ENCODE results near the gene PITX1.
"Not testable (repeated sequence)": the region's sequence is repeated elsewhere in the genome, so short reads cannot be mapped to it uniquely, and the experiment has no call there.

Gene PITX1

DNA sequence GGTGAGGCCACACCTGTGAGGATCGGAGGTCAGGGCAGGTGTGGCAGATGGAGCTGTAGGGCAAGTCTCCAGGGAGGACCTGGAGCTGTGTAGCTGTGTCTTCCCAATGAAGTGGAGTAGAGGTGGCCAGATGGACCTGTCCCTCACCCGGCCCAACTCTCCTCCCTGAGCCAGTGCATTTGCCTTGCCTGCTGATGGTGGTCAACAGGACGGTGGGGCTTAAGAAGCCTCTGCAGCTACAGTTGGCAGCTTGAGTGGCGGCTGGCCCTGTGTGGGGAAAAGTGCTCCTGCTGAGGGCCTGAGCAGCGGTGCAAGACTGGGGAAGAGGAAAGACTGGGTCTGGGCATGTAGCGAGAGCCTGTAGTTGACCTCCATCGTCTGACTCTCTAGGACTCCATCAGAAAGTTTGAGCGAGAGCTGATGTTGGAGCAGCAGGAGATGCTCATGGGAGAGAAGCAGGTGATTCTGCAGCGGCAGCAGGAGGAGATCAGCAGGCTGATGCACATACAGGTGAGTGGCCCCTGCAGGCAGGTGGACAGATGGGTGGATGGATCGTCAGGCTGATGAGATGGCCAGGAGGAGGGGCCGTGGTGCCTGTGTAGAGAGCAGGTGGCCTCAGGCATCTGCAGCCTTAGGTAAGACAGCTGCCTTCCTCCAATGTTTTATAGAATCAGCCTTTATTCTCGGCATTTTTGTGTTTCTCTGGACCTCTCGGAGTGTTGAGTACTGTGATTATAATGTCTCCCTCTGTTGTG, 24.9 kb downstream of the PITX1 start:
- DNase-seq = no peak

DNA sequence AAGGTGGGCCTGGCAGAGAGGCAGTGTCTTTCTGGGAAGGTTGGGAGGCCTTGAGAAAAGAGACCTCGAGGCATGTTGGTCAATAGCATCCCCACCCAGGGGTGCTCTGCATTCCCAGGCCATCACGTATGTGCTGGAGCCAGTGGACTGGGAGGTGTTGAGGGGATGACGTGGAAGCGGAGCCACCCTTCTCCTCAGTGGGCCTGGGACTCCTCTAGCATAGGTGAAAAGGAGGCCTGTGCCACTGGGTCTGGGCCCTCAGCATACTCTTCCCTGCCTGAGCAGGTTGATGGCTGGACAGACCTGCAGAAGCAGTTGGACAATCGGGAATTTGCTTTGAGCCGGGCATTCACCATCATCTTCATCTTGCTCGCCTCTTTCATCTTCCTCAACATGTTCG, 25.5 kb downstream of the PITX1 start:
- DNase-seq = no peak

DNA sequence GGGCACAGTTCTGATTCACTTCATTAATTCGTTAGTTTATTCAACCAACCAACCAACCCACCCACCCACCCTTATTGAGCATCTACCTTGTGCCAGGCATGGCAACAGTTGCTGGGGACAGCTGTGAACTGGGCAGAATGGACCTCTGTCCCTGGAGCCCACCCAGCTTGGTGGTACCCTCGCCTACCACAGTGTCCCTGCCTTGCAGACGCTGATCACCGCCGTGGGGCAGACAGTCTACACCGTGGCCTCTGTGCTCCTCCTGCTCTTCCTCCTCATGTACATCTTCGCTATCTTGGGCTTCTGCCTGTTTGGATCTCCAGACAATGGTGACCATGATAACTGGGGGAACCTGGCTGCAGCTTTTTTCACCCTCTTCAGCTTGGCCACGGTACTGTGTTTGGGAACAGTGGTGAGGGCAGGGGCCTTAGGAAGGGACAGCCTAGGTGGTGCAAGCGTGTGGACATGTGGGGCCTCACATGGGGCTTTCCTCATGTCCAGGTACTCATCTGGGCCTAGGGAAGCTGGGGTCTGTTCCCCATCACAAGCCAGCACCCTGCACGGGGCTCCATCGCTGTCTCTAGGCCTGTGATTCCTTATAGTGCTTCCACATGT, 26.2 kb downstream of the PITX1 start:
- no peak for DNase-seq

DNA sequence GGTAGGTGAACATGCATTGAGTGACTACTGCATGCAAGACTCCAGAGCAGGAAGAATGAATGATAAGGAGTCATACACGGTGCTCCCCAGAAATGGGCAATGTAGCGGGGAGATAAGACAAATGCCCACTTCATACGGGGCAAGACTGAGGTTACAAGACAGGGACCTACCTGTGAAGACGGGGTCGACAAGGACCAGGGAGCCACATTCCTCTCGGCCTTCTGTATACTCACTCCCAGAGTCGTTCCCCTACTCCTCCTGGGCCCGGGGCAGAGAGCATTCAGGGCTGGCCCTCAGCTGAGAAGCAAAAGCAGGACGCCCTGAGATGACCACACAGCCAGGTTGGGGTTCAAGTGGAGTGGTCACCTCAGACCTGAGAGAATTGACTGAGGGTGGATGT, 26.7 kb downstream of the PITX1 start:
- DNase-seq = no peak

DNA sequence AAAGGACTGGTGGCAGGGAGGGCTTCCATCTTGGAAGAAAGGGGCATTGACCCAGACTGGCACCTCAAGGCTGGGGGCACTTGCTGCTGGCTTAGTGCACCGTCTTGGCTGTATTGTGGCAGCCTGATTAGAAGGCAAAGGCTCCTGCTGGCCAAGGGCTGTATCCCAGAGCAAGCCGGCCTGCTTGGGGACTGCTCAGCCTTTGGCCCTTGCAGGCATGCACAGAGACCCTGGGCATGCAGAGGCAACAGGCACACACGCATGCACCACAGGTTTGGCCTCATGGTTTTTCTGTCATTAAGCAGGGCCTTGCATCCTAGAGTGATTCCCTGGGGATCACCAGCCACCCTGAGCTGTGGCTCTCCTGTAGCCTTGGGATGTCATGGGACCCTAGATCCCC, 29.0 kb downstream of the PITX1 start:
- DNase-seq = no peak

DNA sequence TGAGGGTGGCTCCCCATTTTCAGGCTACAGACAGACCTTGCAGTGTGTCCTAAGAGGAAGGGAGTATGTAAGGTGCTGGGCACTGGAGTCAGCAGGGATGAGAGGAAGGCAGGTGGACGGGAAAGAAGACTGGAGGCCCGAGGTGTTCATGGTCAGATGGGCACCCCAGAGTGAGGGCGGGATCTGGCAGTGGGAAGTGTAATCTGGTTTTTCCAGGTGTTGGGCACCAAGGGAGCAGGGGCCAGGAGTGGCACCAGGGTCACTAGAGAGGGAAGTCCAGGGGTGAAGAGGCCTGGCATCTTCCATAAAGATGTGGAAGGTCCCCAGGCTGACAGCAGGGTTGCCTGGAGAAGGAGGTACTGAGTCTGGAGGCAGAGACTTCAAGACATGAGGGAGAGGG, 29.7 kb downstream of the PITX1 start:
- DNase-seq = no peak

DNA sequence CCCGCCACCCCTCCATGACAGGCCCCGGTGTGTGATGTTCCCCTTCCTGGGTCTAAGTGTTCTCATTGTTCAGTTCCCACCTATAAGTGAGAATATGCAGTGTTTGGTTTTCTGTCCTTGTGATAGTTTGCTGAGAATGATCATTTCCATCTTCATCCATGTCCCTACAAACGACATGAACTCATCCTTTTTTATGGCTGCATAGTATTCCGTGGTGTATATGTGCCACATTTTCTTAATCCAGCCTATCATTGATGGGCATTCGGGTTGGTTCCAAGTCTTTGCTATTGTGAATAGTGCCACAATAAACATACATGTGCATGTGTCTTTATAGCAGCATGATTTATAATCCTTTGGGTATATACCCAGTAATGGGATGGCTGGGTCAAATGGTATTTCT, 36.0 kb downstream of the PITX1 start:
- DNase-seq = not testable (repeated sequence)

DNA sequence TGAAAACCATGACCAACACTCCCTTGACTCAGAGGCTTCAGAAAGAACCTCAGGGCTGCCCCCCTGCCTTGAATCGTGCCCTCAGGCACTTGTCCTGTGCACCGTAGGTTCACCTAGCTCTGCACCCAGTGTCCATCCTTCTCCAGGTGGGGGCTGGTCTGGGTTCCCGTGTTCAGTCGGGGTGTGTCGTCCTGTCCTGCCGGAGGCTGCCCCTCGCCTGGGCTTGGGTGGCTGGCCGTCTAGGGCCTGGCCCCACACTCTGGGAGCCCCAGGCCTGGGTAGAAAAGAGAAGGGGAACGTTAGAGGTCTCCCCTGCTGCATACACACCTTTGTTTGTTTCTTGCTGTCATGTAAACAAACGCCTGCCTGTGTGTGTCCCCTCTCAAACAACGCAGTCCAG, 37.0 kb downstream of the PITX1 start:
- no peak for DNase-seq

DNA sequence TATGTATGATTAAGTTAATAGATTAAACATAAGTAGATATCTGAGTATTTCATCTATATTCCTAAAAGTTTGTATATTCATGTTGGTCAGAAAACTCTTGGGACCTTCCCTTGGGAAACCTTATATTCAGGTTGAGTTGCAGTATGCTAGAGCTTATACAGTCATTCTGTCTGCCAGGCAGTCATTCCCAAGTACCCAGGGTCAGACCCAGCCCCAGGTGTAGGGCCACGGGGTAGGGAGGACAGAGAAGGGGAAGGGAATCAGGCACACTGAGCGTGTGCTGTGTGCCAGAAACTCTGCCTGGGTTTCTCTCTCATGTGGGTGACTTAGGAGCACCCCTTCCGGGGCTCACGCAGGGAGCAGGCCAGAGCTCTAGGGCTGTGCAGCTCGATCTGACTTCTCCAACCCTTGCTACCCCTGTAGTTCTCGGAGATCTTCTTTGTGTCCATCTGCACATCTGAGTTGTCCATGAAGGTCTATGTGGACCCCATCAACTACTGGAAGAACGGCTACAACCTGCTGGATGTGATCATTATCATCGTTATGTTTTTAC, 38.1 kb downstream of the PITX1 start:
- DNase-seq = no peak

DNA sequence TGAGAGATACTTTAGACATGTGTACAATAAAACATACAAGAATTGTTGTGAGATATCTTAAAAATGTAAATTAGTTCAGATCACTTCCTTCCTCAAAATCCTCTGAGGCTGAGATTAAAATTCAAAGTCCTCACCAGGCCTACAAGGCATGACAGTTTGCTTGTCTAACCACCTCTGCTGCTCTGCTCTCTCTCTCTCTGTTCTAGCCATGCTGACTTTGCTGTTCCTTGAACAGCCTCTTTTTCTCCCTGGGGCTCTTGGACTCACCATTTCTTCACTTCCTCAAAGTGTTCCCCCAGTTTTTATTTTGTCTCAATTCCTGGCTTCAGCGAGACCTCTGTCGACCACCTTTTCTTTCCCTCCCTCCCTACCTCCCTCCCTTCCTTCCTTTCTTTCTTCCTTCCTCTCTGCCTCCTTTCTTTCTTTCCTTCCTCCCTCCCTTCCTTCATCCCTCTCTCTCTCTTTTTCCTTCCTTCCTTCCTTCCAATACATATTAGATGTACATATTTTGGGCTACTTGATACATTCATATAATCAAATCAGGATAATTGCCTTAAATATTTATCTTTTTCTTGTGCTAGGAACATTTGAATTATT, 39.4 kb downstream of the PITX1 start:
- DNase-seq = no peak

DNA sequence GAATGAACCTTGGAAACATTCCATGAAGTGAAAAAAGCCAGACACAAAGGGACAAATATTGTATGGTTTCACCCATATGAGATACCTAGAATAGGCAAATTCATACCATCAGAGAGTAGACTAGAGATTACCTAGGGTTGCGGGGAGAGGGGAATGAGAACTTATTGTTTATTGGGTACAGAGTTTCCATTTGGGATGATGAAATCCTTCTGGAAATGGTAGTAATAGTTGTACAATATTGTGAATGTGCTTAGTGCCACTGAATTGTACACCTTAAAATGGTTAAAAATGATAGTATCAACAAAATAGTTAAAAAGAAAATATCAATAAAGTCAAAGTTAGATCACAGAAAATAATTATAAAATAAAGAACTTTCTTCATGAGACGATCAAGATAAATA, 40.9 kb downstream of the PITX1 start:
- DNase-seq = no peak

DNA sequence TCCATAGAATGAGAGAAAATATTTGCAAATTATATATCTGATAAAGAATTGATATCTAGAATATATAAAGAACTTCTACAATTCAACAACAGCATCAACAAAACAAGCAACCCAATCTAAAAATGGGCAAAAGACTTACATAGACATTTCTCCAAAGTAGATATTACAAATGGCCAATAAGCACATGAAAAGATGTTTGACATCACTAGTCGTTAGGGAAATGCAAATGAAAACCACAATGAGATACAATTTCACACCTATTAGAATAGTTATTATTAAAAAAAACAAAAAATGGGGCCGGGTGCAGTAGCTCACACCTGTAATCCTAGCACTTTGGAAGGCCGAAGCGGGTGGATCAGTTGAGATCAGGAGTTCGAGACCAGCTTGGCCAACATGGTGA, 41.9 kb downstream of the PITX1 start:
- DNase-seq = no peak

DNA sequence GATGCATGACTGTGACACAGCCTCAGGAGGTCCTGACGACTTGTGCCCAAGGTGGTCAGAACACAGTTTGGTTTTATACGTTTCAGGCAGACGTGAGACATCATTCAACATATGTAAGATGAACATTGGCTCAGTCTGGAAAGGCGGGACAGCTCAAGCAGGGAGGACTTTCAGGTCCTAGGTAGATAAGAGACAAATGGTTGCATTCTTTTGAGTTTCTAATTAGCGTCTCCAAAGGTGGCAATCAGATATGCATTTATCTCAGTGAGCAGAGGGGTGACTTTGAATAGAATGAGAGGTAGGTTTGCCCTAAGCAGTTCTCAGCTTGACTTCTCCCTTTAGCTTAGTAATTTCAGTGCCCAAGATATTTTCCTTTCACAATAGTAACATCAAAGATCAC, 43.8 kb downstream of the PITX1 start:
- DNase-seq = not testable (repeated sequence)

DNA sequence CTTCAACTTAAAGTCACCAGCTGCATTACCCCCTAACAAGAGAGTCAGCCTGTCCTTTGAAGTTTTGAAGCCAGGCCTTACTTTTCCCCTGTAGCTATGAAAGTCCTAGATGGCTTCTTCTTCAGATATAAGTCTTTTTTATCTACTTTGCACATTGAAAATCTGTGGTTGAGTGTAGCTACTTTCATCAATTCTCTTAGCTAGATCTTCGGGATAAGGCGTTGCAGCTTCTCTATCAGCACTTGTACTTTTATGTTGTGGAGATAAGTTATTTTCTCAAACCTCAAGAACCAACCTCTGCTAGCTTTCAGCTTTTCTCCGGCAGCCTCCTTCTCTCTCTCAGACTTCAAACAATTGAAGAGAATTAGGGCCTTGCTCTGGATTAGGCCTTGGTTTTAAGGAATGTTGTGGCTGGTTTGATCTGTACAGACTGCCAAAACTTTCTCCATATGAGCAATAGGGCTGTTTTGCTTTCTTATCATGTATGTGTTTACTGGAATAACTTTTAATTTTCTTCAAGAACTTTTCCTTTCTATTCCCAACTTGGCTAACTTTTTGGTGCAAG, 44.7 kb downstream of the PITX1 start:
- DNase-seq = no peak

DNA sequence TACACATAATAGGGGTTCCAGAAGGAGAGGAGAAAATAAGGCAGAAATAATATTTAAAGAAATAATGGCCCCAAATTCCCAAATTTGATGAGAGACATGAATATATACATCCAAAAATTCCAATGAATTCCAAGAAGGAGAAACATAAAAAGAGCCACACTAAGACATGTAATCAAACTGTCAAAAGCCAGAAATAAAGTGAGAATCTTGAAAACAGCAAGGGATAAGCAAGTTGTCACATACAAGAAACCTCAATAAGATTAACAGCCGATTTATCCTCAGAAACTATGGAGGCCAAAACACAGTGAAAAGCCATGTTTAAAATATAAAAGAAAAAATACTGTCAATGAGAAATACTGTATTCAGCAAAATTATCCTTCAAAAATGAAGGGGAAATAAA, 51.8 kb downstream of the PITX1 start:
- no peak for DNase-seq

DNA sequence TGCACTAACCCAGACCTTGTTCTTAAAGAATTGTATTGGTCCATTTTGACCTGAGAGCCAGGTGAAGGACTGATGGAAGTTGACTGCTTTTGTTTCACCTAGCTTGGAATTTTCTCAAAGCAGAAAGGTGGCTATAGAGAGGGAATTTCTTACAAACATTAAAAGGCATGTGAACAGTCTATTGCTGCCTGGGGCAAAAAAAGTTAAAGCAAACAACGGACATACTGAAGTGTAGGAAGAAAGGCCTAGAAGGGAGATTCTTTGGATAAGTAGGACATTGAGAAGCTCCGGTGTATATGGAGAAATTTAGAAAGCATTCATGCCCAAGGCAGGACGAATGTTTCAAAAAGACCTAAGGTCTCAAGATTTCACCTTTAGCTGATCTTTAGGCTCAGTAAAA, 54.6 kb downstream of the PITX1 start:
- DNase-seq = no peak

Measured in CD4-positive, alpha-beta T cell treated with Interleukin-15 for 1 hour (primary cell).